IMR-90 (cell line): Measurements from ENCODE around the gene PDE11A. TPM values are rescaled to one million over a fixed set of nuclear protein-coding genes. Genes with fewer than 3 reads are reported as not detected.

ENCODE experiments used
- ATAC-seq: fragments of 200-7000 bp; cut with Tn5 transposase; 2 replicates; pipeline ENCODE4 v1.9.1; 2020; ENCODE audit warnings: low read depth, mild to moderate bottlenecking, moderate library complexity
- BruUV-seq: library from RNA; stranded (reverse); fragments of 400-500 nt; replicated peaks from 2 replicates; lab custom pipeline; 2021; lab: Mats Ljungman, UMichigan
- CTCF ChIA-PET: fragments of 300-600 bp; formaldehyde crosslinking; extraction: SDS; loops from one replicate; lab custom pipeline; 2021; ENCODE audit warnings: antibody characterized with exemption; lab: Yijun Ruan, JAX
- POLR2A ChIA-PET: fragments of 300-600 bp; sonication (Branson Sonifier 250); formaldehyde crosslinking; loops from one replicate; lab custom pipeline; 2022; ENCODE audit warnings: antibody characterized with exemption; ENCODE audit not compliant: unreplicated experiment; lab: Charles Lee
- DNase-seq: peaks from one replicate; pipeline ENCODE4 v3.0.0; 2013
- H2AFZ ChIP-seq: replicated peaks from 2 replicates; pipeline ENCODE3; 2013; ENCODE audit warnings: low read length, mild to moderate bottlenecking; ENCODE audit not compliant: poor library complexity
- H2AK5ac ChIP-seq: 2 replicates; pipeline ENCODE4 v1.6.1; 2013; ENCODE audit warnings: low read depth, low read length, inconsistent platforms
- H2AK9ac ChIP-seq: replicated peaks from 2 replicates; pipeline ENCODE3; 2013; ENCODE audit warnings: mild to moderate bottlenecking, low read depth, low read length, moderate library complexity; ENCODE audit not compliant: poor library complexity
- H2BK120ac ChIP-seq: 2 replicates; pipeline ENCODE4 v1.6.1; 2013; ENCODE audit warnings: low read depth, low read length, inconsistent platforms
- H2BK15ac ChIP-seq: 3 replicates; pipeline ENCODE4 v1.6.1; 2013; ENCODE audit warnings: low read depth, low read length, inconsistent platforms
- H2BK20ac ChIP-seq: 2 replicates; pipeline ENCODE4 v1.6.1; 2013; ENCODE audit warnings: low read depth, mild to moderate bottlenecking, inconsistent platforms, low read length, moderate library complexity
- H2BK5ac ChIP-seq: 2 replicates; pipeline ENCODE4 v1.6.1; 2013; ENCODE audit warnings: mild to moderate bottlenecking, low read depth, low read length, inconsistent platforms; ENCODE audit not compliant: poor library complexity, severe bottlenecking
- H3K14ac ChIP-seq: replicated peaks from 2 replicates; pipeline ENCODE4 v1.6.1; 2013; ENCODE audit warnings: low read depth, low read length, inconsistent platforms
- H3K18ac ChIP-seq: 2 replicates; pipeline ENCODE4 v1.6.1; 2013; ENCODE audit warnings: low read depth, low read length, control low read depth
- H3K23ac ChIP-seq: 2 replicates; pipeline ENCODE4 v1.6.1; 2013; ENCODE audit warnings: low read depth, low read length, inconsistent platforms
- H3K27ac ChIP-seq: 2 replicates; pipeline ENCODE4 v1.5.1; 2013; ENCODE audit warnings: mild to moderate bottlenecking, control low read depth, low read length; ENCODE audit not compliant: insufficient read depth
- H3K27me3 ChIP-seq: 2 replicates; pipeline ENCODE4 v1.6.1; 2013; ENCODE audit warnings: low read length; ENCODE audit not compliant: control insufficient read depth, insufficient read depth
- H3K36me3 ChIP-seq: 2 replicates; pipeline ENCODE4 v1.6.1; 2013; ENCODE audit warnings: low read length, mixed read lengths; ENCODE audit not compliant: control insufficient read depth, insufficient read depth
- H3K4ac ChIP-seq: 2 replicates; pipeline ENCODE4 v1.6.1; 2013; ENCODE audit warnings: low read depth, low read length, inconsistent platforms
- H3K4me1 ChIP-seq: 2 replicates; pipeline ENCODE4 v1.6.1; 2013; ENCODE audit warnings: low read length, mixed read lengths; ENCODE audit not compliant: control insufficient read depth, insufficient read depth
- H3K4me2 ChIP-seq: 2 replicates; pipeline ENCODE4 v1.6.1; 2013; ENCODE audit warnings: low read depth, mild to moderate bottlenecking, control low read depth, low read length, moderate library complexity
- H3K4me3 ChIP-seq: 2 replicates; pipeline ENCODE4 v1.5.1; 2013; ENCODE audit warnings: low read depth, mild to moderate bottlenecking, control low read depth, low read length, moderate library complexity; ENCODE audit not compliant: insufficient read depth
- H3K56ac ChIP-seq: 2 replicates; pipeline ENCODE4 v1.6.1; 2013; ENCODE audit warnings: low read length, inconsistent platforms; ENCODE audit not compliant: insufficient read depth; ENCODE audit errors: extremely low read depth
- H3K79me1 ChIP-seq, 2 experiments: 2 replicates each; pipeline ENCODE4 v1.6.1; 2013; ENCODE audit warnings: low read length in 2 of 2, inconsistent platforms in 1 of 2, low read depth in 1 of 2
- H3K9ac ChIP-seq: 2 replicates; pipeline ENCODE4 v1.6.1; 2013; ENCODE audit warnings: low read depth, low read length, control low read depth
- H3K9me1 ChIP-seq: 2 replicates; pipeline ENCODE4 v1.6.1; 2013; ENCODE audit warnings: low read length, inconsistent platforms; ENCODE audit not compliant: insufficient read depth
- H3K9me3 ChIP-seq: 2 replicates; pipeline ENCODE4 v1.6.1; 2013; ENCODE audit warnings: low read length; ENCODE audit not compliant: control insufficient read depth, insufficient read depth
- H4K20me1 ChIP-seq: 2 replicates; pipeline ENCODE4 v1.6.1; 2013; ENCODE audit warnings: low read length, inconsistent platforms; ENCODE audit not compliant: insufficient read depth
- H4K5ac ChIP-seq: 2 replicates; pipeline ENCODE4 v1.6.1; 2013; ENCODE audit warnings: mild to moderate bottlenecking, low read depth, low read length, control low read depth
- H4K8ac ChIP-seq, 2 experiments: 2 replicates each; pipeline ENCODE4 v1.6.1; 2013; ENCODE audit warnings: low read depth in 2 of 2, low read length in 2 of 2, control low read depth in 1 of 2, inconsistent platforms in 1 of 2
- H4K91ac ChIP-seq: 2 replicates; pipeline ENCODE4 v1.6.1; 2013; ENCODE audit warnings: low read depth, low read length, inconsistent platforms; ENCODE audit not compliant: insufficient read depth
- BHLHE40 ChIP-seq: fragments of 150-350 bp; IDR thresholded peaks from 2 replicates; pipeline ENCODE4 v1.6.1; 2016; ENCODE audit warnings: mild to moderate bottlenecking, low read depth, low read length
- CEBPB ChIP-seq: IDR thresholded peaks from 2 replicates; pipeline ENCODE4 v1.6.1; 2012; ENCODE audit warnings: low read depth, low read length, improper control_type of control experiment
- CHD1 ChIP-seq: IDR thresholded peaks from 2 replicates; pipeline ENCODE4 v1.6.1; 2012; ENCODE audit warnings: low read depth, low read length, improper control_type of control experiment
- FOS ChIP-seq: fragments of 150-350 bp; IDR thresholded peaks from 2 replicates; pipeline ENCODE4 v1.6.1; 2016; ENCODE audit warnings: low read depth, low read length
- MAFK ChIP-seq: IDR thresholded peaks from 2 replicates; pipeline ENCODE4 v1.6.1; 2012; ENCODE audit warnings: low read depth, low read length, improper control_type of control experiment
- MAZ ChIP-seq: IDR thresholded peaks from 2 replicates; pipeline ENCODE4 v1.6.1; 2012; ENCODE audit warnings: low read depth, mild to moderate bottlenecking, low read length, improper control_type of control experiment, moderate library complexity, borderline replicate concordance
- MXI1 ChIP-seq: IDR thresholded peaks from 2 replicates; pipeline ENCODE4 v1.6.1; 2012; ENCODE audit warnings: low read depth, mild to moderate bottlenecking, low read length, moderate library complexity, borderline replicate concordance
- NFE2L2 ChIP-seq: fragments of 150-350 bp; IDR thresholded peaks from 2 replicates; pipeline ENCODE4 v1.6.1; 2016; ENCODE audit warnings: low read depth, mild to moderate bottlenecking, low read length
- POLR2A ChIP-seq: IDR thresholded peaks from 2 replicates; pipeline ENCODE4 v1.6.1; 2012; ENCODE audit warnings: mild to moderate bottlenecking, low read depth, low read length
- RAD21 ChIP-seq: IDR thresholded peaks from 2 replicates; pipeline ENCODE4 v1.6.1; 2012; ENCODE audit warnings: low read length, improper control_type of control experiment
- RCOR1 ChIP-seq: IDR thresholded peaks from 2 replicates; pipeline ENCODE4 v1.6.1; 2012; ENCODE audit warnings: mild to moderate bottlenecking, low read length, improper control_type of control experiment; ENCODE audit not compliant: insufficient replicate concordance
- RFX5 ChIP-seq: IDR thresholded peaks from 2 replicates; pipeline ENCODE4 v1.8.0; 2012; ENCODE audit warnings: low read depth, mild to moderate bottlenecking, low read length, moderate library complexity
- SMC3 ChIP-seq: fragments of 150-350 bp; IDR thresholded peaks from 2 replicates; pipeline ENCODE4 v1.6.1; 2016; ENCODE audit warnings: low read depth, mild to moderate bottlenecking, antibody characterized with exemption, low read length, moderate library complexity
- WGBS, 2 experiments: methylation state at CpG; one replicate each; pipeline versions ENCODE4 v1.1.5 to v1.1.7; 2013; ENCODE audit warnings: missing lambda C conversion rate in 2 of 2; ENCODE audit not compliant: insufficient read length in 1 of 2; ENCODE audit errors: extremely low coverage in 2 of 2; 5-methylcytosine and 5-hydroxymethylcytosine counted together
- dilution Hi-C: fragments of 300-500 bp; cut with HindIII; formaldehyde crosslinking; loops from one replicate; pipeline ENCODE4 v1.14.3; 2018; ENCODE audit warnings: low sequenced_read_pairs; ENCODE audit not compliant: unreplicated experiment
- in situ Hi-C: fragments of 300-500 bp; cut with MboI; formaldehyde crosslinking; loops from 3 replicates; pipeline ENCODE4 v1.14.3; 2019; ENCODE audit warnings: low sequenced_read_pairs, inconsistent platforms, mixed read lengths
- intact Hi-C: fragments of 100-400 bp; cut with micrococcal nuclease; formaldehyde crosslinking; loops from 2 replicates; pipeline ENCODE4 v1.10.0; 2022
- polyA plus RNA-seq, 3 experiments: library from polyadenylated mRNA; depleted of rRNA; stranded (reverse); fragments of >200 nt; gene quantifications; 2 replicates each; pipeline ENCODE4 v1.2.3, GENCODE V29; 2012; ENCODE audit warnings: low replicate concordance in 1 of 3
- total RNA-seq: library from RNA; depleted of rRNA; stranded (reverse); fragments of >200 nt; gene quantifications from 2 replicates; pipeline ENCODE4 v1.2.3, GENCODE V29; 2012
- TF ChIP-seq, protein P1 (sequence below): fragments of 150-350 bp; IDR thresholded peaks from 2 replicates; pipeline ENCODE4 v1.6.1; 2017; ENCODE audit warnings: mild to moderate bottlenecking, antibody characterized with exemption, low read length, low read depth
- TF ChIP-seq, protein P2 (sequence below): fragments of 150-350 bp; IDR thresholded peaks from 2 replicates; pipeline ENCODE4 v1.6.1; 2016; ENCODE audit warnings: low read depth, mild to moderate bottlenecking, low read length, moderate library complexity, borderline replicate concordance
- TF ChIP-seq, protein P3 (sequence below): conservative IDR thresholded peaks from 2 replicates; pipeline ENCODE4 v1.5.1; 2012; ENCODE audit warnings: mild to moderate bottlenecking, low read depth, low read length, improper control_type of control experiment

Gene PDE11A
- total and polyA plus RNA-seq, 2 of the 4 experiments (the other 2 are of a cell fraction), result 0.21 to 0.72 TPM

DNA sequence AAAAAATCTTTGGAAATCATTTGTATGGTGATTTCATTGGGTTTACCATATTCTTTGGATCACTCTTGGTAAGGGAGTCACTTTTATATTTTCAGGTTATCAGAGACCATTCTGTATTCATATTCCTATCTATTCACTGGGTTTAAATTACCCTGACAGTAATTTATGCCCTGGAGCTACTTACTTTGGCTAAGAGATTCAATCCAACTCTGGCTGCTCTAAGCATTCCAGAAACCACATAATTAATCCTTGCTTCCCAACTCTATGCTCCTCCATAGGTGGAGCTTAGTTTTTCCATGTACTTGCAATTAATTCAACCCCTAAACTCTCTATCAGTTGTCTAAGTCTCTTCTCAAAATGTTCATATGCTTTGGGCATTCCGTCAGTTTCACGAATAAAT lies 343.7 kb downstream of the PDE11A start:
- Histone ChIP-seq H2AFZ (no peak overlapping the region), H4K5ac (no peak overlapping the region), H3K79me1 (no peaks in the 10 kb centered on the region), H3K4me2 (no peak overlapping the region), H2AK5ac (no peak overlapping the region), H4K20me1 (no peaks in the 10 kb centered on the region), H3K18ac (no peak overlapping the region), H3K4ac (no peak overlapping the region), H3K27me3 (peaks cover 6% of the 10 kb centered on the region; the same call in 1 of the 2 replicates), H2BK20ac (no peak overlapping the region), H3K14ac (no peak overlapping the region), H3K23ac (no peak overlapping the region), H4K8ac (no peak overlapping the region), H2BK15ac (no peak overlapping the region), H3K9me3 (no peaks in the 10 kb centered on the region), H3K9ac (no peak overlapping the region), H2BK120ac (no peak overlapping the region), H3K36me3 (no peaks in the 10 kb centered on the region), H3K56ac (no peak overlapping the region), H3K27ac (no peak overlapping the region), H2BK5ac (no peak overlapping the region), H3K4me3 (no peak overlapping the region), H2AK9ac (no peak overlapping the region), H3K9me1 (no peaks in the 10 kb centered on the region), H4K91ac (no peak overlapping the region), H3K4me1 (no peaks in the 10 kb centered on the region)
- ChIA-PET CTCF (interaction anchor here (0.8 kb wide), 1 partner anchor 30 kb away, joined by 3 read pairs; no protein-coding TSS in a partner anchor), POLR2A (no interaction called here)
- DNase-seq (no peak), ATAC-seq (no peak)
- dilution Hi-C loops, result no loop called here
- TF ChIP-seq MAZ (no peak), RCOR1 (no peak), CHD1 (no peak), RAD21 (no peak), CEBPB (no peak), MXI1 (no peak), BHLHE40 (no peak), RFX5 (no peak), POLR2A (no peak), SMC3 (no peak), FOS (no peak), MAFK (no peak), NFE2L2 (no peak)
- TF ChIP-seq, protein P1, sequence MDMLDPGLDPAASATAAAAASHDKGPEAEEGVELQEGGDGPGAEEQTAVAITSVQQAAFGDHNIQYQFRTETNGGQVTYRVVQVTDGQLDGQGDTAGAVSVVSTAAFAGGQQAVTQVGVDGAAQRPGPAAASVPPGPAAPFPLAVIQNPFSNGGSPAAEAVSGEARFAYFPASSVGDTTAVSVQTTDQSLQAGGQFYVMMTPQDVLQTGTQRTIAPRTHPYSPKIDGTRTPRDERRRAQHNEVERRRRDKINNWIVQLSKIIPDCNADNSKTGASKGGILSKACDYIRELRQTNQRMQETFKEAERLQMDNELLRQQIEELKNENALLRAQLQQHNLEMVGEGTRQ, result no peak
- TF ChIP-seq, protein P2, sequence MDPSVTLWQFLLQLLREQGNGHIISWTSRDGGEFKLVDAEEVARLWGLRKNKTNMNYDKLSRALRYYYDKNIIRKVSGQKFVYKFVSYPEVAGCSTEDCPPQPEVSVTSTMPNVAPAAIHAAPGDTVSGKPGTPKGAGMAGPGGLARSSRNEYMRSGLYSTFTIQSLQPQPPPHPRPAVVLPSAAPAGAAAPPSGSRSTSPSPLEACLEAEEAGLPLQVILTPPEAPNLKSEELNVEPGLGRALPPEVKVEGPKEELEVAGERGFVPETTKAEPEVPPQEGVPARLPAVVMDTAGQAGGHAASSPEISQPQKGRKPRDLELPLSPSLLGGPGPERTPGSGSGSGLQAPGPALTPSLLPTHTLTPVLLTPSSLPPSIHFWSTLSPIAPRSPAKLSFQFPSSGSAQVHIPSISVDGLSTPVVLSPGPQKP, result no peak
- TF ChIP-seq, protein P3, sequence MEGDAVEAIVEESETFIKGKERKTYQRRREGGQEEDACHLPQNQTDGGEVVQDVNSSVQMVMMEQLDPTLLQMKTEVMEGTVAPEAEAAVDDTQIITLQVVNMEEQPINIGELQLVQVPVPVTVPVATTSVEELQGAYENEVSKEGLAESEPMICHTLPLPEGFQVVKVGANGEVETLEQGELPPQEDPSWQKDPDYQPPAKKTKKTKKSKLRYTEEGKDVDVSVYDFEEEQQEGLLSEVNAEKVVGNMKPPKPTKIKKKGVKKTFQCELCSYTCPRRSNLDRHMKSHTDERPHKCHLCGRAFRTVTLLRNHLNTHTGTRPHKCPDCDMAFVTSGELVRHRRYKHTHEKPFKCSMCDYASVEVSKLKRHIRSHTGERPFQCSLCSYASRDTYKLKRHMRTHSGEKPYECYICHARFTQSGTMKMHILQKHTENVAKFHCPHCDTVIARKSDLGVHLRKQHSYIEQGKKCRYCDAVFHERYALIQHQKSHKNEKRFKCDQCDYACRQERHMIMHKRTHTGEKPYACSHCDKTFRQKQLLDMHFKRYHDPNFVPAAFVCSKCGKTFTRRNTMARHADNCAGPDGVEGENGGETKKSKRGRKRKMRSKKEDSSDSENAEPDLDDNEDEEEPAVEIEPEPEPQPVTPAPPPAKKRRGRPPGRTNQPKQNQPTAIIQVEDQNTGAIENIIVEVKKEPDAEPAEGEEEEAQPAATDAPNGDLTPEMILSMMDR, result no peak
- whole genome bisulfite sequencing, 2 experiments, result no CpG with 5 or more reads among the region's 2 CpGs
- in situ Hi-C loops, result loop anchor here (10.0 kb wide), 1 partner anchor 394 kb away; no protein-coding TSS in a partner anchor
- BruUV-seq, result no TSS peak
- intact Hi-C loops, result no loop called here
